ENCODE results near the gene POGZ.

The POGZ gene

GRCh38 chr1:151491641-151492040, 32.3 kb upstream of the POGZ start:
- DNase-seq (ENCODE audit: low spot score): no peak
- H3K27ac ChIP-seq: no peak overlapping the region
- no peak overlapping the region for H3K4me3 ChIP-seq
- TF ChIP-seq CTCF (IDR thresholded peaks at IDR 0.05): no peak

- no peak for TF ChIP-seq CTCF (IDR thresholded peaks at IDR 0.05)
- no peak for DNase-seq (ENCODE audit: low spot score)
- Histone ChIP-seq H3K27ac (no peak overlapping the region), H3K4me3 (no peak overlapping the region)
These were observed 27.3 kb upstream of the POGZ start for GRCh38 chr1:151486557-151486956.

DNA sequence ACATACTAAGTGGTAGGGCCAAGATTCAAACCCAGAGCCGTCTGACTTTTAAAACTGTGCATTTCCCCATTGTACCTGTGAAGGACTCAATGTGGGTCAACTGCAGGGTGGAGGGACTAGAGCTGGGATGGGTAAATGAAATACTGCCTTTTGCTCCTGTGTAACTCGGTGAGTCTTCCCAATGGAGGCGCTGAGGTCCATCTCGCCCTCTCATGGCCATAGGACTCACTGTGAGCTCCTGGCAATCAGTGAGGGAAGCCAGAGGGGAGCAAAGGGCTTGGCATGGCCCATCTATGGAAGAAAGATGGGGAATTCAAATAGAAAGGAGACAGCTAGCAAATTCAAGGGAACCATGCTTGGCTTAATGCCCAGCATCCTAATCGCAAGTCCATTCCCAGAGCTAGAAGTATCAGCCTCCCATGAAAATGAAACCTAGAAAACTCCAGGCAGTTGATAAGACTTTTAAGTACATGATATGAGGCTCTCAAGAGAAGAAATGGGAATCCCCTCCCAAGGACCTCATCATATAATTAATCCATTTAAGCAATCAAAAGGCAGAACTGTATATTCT, 26.5 kb upstream of the POGZ start:
- DNase-seq (ENCODE audit: low spot score): no peak
- Histone ChIP-seq H3K27ac (no peak overlapping the region), H3K4me3 (no peak overlapping the region)
- no peak for TF ChIP-seq CTCF (IDR thresholded peaks at IDR 0.05)

DNA sequence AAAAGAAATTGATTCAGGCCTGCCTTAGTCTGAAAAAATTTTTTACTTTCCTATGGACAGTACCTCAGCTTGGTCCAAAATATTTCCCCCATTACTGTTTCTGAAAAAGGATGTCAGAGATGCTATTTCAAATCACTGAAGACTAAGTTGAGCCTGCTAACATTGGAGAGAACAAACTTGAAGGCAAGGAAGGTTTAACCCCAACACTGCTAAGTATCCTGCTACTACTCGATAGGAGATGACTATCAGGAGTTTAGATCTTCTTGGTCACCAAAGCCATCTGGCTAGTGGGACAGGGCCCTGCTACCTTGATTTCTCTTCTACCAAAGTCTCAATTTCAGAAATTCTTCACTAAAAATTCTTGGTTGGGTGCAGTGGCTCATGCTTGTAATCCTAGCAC, 22.7 kb upstream of the POGZ start:
- no peak overlapping the region for H3K27ac ChIP-seq
- no peak for TF ChIP-seq CTCF (IDR thresholded peaks at IDR 0.05)
- H3K4me3 ChIP-seq: no peak overlapping the region
- DNase-seq (ENCODE audit: low spot score): no peak

DNA sequence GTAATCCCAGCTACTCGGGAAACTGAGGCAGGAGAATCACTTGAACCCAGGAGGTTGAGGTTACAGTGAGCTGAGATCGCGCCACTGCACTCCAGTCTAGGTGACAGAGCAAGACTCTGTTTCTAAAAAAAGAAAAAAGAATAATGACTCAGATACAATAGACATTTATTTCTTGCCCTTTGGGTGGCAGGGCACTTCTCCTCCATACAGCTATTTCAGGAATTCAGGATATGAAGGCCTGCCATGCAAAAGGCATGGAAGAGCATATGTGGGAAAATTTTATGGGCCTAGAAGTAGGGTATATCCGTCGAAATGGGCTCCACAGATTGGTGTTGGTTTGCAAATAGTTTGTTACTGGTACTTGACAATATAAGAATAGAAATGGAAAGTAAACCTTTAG, 20.2 kb upstream of the POGZ start:
- DNase-seq (ENCODE audit: low spot score): no peak
- H3K27ac ChIP-seq: no peak overlapping the region
- no peak overlapping the region for H3K4me3 ChIP-seq
- TF ChIP-seq CTCF (IDR thresholded peaks at IDR 0.05): no peak

DNA sequence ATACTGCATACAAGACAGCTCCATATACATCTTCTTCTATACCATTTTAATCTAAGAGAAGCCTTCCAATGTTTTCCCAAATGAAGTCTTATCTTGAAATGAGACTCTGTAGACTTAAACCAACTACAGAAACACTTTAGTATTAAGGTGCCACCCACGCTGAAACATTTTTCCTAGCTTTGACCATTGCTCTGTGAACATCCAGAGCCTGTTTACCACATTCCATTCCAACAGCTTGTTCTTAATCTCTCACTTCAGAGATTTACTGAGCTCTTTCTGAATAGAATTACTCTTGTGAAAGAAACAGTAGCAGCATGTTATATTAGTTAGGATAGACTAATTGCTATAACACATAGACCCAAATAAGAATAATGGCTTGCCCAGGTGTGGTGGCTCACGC, 19.6 kb upstream of the POGZ start:
- no peak overlapping the region for H3K27ac ChIP-seq
- TF ChIP-seq CTCF (IDR thresholded peaks at IDR 0.05): no peak
- no peak for DNase-seq (ENCODE audit: low spot score)
- H3K4me3 ChIP-seq: no peak overlapping the region

DNA sequence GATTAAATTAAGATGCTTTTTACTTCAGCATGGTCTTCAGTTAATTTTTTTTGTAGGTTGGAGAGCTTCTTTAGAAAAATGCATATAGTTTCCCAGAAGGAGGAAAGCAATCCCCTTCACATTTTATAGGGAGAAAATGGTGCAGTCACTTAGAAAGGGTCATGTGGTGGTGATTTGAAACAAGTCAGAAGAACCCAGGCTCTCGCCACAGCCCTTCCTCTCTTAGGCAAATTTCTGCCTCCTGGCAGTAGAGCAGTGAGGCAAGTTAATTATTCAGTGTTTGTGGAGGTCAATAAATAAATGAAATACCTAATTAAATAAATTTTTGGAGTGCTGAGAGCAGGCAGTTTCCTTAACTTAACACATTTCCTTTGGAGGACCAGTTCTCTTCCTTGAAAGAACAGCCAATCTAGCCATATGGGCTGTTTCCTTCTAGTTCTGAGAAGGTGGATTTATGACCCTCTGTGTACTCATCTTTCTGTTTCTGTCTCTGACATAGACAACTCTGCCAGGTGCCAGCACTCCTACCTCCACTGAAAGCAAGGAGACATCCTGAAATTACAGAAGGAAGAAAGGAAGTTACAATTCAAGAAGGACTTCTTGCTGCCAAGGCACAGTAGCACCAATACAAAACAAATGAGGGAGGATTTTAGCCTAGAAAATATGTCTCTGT, 19.0 kb upstream of the POGZ start:
- H3K4me3 ChIP-seq: no peak overlapping the region
- no peak for DNase-seq (ENCODE audit: low spot score)
- TF ChIP-seq CTCF (IDR thresholded peaks at IDR 0.05): no peak
- H3K27ac ChIP-seq: no peak overlapping the region

Measured in coronary artery (tissue), 2 donors.